ENCODE results near the gene CASTOR1.

The CASTOR1 gene

GRCh38 chr22:30284172-30284571 is 5.1 kb downstream of the CASTOR1 start:
- no peak for DNase-seq

GRCh38 chr22:30283342-30283741 is 6.0 kb downstream of the CASTOR1 start:
- DNase-seq, result no peak

DNA sequence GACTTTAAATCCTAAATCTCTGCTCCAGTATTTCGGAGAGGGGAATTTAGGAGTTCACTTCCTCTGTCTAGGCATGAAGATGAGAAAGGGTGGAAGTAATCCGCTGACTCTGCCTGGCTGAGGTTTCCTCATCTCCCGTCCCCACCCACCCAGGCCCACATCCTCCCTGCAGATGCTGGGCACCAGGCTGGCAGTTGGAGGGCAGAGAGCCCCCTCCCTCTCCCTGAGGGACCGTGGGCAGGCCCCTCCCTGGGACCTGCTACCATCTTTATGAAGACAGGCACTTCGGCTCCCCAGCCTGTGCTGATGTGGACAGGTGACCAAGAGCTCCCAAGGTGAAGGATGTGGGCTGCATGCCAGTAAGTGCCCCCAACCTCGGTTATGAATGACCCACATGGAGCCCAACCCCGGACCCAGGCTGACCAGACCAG is 6.7 kb downstream of the CASTOR1 start:
- no peak for DNase-seq

DNA sequence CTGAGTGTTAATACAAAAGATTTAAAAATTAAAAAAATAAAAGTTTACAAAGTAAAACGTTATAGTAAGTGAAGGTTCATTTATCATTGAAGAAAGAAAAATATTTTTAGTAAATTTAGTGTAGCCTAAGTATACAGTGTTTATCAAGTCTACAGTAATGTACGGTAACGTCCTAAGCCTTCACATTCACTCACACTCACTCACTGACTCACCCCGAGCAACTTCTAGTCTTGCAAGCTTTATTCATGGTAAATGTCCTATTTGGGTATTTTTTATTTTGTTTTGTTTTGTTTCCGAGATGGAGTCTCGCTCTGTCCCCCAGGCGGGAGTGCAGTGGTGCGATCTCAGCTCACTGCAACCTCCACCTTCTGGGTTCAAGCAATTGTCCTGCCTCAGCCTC is 8.8 kb downstream of the CASTOR1 start:
- DNase-seq, result no peak

DNA sequence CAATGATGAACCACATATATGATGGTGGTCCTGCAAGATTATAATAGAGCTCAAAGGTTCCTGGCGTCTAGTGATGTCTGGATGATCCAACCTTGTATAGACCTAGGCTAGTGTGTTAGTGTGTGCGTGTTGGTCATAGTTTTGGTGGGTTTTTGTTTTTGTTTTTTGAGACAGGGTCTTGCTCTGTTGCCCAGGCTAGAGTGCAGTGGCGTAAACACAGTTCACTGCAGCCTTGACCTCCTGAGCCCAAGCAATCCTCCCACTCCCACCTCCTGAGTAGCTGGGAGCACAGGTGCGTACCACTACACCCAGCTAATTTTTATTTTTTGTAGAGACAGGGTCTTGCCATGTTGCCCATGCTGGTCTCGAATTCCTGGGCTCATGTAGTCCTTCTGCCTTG is 9.4 kb downstream of the CASTOR1 start:
- no peak for DNase-seq

DNA sequence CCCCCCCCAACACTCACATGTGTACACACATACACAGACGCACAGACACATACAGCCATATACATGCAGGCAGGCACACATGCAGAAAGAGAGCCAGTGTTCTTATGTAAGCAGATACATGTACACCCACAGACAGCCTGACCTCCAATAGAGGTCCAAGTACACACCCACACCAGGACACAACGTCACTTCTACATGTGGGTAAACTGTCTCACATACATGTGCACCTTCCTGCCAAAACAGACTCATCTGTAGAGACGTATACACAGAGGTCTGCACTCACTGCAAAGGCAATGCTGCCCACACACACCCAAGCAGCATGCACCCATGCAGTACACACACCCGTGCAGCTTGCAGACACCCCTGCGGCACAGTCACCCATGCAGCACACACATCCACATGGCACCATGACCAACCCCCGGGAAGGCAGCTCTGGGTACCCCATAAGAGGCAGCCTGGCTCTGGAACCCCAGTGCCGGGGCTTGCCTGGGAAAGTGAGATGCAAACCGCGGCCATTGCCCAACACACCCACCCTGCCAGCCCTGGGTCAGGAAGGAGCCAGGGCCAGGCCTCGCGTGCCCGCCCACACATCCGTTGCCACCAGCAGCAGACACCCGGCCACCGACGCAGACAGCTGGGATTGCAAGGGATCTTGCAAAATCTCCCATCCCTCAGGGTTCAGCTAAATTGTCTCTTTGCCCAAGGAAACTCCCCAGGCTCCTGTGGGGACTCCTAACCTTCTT is 10.1 kb downstream of the CASTOR1 start:
- no peak for DNase-seq

GRCh38 chr22:30277547-30278344 is 11.6 kb downstream of the CASTOR1 start:
- DNase-seq, result no peak

DNA sequence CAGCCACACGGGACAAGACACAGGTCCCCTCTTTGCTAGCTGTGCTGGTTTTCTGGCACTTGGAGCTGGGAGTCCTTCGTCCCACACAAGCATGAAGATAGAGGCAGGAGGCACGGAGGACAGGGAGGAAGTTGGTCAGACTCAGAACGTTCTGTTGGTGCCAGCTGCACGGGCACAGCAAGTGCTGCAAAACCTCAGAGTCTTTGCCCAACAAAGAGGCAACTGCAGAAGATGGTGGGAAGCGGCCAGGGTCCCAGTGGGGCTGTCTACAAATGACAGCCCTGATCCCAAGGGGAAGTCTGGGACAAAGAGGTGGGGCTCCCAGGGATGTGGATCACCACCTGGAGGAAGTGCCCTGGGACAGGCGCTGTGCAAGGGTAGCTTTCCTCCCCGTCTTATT is 13.3 kb downstream of the CASTOR1 start:
- DNase-seq, result no peak

DNA sequence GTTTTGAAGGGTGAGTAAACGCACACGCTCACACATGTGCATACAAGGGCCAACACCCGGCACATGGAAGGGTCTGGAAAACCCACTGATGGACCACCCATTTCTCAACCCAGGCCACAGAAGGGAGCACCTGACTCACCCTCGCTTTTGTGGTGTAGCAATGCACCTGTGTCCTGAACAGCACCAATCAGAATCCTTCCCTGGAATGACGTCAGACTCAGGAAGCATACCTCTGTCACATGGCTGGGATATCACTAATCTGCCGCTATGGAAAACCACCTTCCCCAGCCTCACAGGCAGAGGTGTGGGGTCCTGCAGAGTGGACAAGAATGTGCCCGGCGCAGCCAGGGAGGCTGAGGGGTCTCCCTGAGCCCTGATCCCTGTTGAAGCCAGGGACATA is 13.7 kb downstream of the CASTOR1 start:
- DNase-seq, result no peak

- DNase-seq, result no peak
These were observed 14.9 kb downstream of the CASTOR1 start for GRCh38 chr22:30274437-30274812.

- no peak for DNase-seq
These were observed 15.4 kb downstream of the CASTOR1 start for GRCh38 chr22:30273711-30274436.

- no peak for DNase-seq
These were observed 16.3 kb downstream of the CASTOR1 start for GRCh38 chr22:30272781-30273601.

GRCh38 chr22:30270832-30271231 is 18.5 kb downstream of the CASTOR1 start:
- no peak for DNase-seq

- no peak for DNase-seq
These were observed 21.0 kb downstream of the CASTOR1 start for GRCh38 chr22:30268331-30268730.

- DNase-seq, result peak in 1 of 2 experiments; percentile 62
These were observed 21.7 kb downstream of the CASTOR1 start for GRCh38 chr22:30267382-30268302.

- DNase-seq, result peak; percentile 85 to 87
These were observed 22.6 kb downstream of the CASTOR1 start, which contains the start of gene OSM for GRCh38 chr22:30266445-30267381. Gene OSM (minus strand): TSS chr22:30266851. CDS start chr22:30266799, 52 bp downstream.

GRCh38 chr22:30265823-30266444 is 23.4 kb downstream of the CASTOR1 start:
- DNase-seq, result peak; percentile 89 to 91

DNA sequence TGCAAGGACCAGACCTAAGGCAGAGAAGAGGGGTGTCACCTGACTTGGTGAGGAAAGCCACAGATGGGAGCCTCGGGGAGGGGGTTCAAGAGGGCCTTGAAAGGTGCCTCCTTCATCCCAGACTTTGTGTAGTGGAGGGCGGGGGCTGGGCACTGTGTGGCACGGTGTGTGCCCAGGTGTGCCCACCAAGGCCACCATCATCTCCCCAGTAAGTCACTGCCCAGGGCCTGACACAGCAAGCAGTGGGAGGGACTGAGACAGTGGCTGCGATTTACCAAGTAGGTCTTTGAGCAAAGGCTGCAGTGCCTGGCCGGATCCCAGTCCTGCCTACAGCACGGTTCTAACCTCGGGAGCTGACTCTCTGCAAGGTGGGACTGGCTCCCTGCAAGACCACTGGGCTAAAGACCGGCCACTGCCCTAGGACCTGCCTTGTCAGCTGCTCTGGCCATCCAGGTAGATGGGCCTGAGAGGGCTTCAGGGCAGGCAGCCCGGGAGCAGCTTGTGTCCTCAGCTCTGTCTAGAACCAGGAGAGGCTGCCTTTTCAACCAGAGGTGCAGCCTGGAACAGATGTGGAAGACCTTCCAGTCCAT is 24.1 kb downstream of the CASTOR1 start:
- DNase-seq, result no peak

DNA sequence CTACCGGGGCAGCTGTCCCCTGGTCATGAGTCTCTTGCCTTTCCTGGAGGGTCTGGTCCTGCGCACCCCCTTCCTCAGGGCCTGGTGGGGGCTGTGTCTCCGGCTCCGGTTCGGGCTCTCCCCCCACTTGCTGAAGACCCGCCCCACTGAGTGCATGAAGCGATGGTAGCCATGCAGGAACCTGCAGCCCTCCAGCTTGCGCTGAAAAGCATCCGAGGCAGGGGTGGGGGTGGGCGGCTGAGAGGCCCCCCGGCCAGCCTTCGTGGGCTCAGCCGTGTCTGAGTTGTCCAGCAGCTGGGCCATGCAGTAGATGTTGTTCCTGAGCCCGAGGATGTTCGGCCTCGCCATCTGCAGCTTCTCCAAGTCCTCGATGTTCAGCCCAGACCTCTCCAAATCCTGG is 25.4 kb downstream of the CASTOR1 start:
- DNase-seq, result no peak

All from activated T-cell treated with anti-CD3 and anti-CD28 coated beads, Interleukin-2, amount 50 U/mL, for 48 hours (primary cell).